ENCODE data around the gene SRXN1. TPM values are rescaled to one million over a fixed set of nuclear protein-coding genes. Genes with fewer than 3 reads are reported as not detected.

Gene SRXN1
- total and polyA plus RNA-seq, 9 of the 15 experiments (the other 6 are each of a cell fraction or from before 2014, with no cell fraction given): 6.8 to 36.4 (median 21.6) TPM

GRCh38 chr20:675453-676314 lies 22.7 kb upstream of the SRXN1 start, which contains the start of gene SCRT2 (continued):
- TF ChIP-seq CBFB (CRISPR knock-in tag; IDR thresholded peaks at IDR 0.05) (no peak), MEF2D (tag; conservative IDR thresholded peaks at IDR 0.05; ENCODE audit: low read depth) (no peak), NFE2 (IDR thresholded peaks at IDR 0.05; ENCODE audit: low read depth) (no peak), ZNF778 (CRISPR knock-in tag; IDR thresholded peaks at IDR 0.05) (no peak), ESRRB (CRISPR knock-in tag; IDR thresholded peaks at IDR 0.05; ENCODE audit: borderline replicate concordance) (no peak), PML (IDR thresholded peaks at IDR 0.05; ENCODE audit: low read length) (no peak), YY1 (IDR thresholded peaks at IDR 0.05; ENCODE audit: borderline replicate concordance in 1 of 3, control insufficient read depth in 1 of 3, extremely low read depth in 1 of 3, insufficient read depth in 3 of 3, insufficient read length in 1 of 3, insufficient replicate concordance in 2 of 3, low read depth in 1 of 3, low read length in 2 of 3) (no peak)
- TF ChIP-seq, protein P1, sequence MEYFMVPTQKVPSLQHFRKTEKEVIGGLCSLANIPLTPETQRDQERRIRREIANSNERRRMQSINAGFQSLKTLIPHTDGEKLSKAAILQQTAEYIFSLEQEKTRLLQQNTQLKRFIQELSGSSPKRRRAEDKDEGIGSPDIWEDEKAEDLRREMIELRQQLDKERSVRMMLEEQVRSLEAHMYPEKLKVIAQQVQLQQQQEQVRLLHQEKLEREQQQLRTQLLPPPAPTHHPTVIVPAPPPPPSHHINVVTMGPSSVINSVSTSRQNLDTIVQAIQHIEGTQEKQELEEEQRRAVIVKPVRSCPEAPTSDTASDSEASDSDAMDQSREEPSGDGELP (CRISPR knock-in tag; IDR thresholded peaks at IDR 0.05; ENCODE audit: borderline replicate concordance): 0 out of 2 replicates have a peak, but pooled peaks have one; percentile 11
- TF ChIP-seq, protein P2, sequence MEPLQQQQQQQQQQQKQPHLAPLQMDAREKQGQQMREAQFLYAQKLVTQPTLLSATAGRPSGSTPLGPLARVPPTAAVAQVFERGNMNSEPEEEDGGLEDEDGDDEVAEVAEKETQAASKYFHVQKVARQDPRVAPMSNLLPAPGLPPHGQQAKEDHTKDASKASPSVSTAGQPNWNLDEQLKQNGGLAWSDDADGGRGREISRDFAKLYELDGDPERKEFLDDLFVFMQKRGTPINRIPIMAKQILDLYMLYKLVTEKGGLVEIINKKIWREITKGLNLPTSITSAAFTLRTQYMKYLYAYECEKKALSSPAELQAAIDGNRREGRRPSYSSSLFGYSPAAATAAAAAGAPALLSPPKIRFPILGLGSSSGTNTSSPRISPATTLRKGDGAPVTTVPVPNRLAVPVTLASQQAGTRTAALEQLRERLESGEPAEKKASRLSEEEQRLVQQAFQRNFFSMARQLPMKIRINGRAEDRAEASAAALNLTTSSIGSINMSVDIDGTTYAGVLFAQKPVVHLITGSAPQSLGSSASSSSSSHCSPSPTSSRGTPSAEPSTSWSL (CRISPR knock-in tag; IDR thresholded peaks at IDR 0.05; ENCODE audit: borderline replicate concordance): no peak
- TF ChIP-seq, protein P3, sequence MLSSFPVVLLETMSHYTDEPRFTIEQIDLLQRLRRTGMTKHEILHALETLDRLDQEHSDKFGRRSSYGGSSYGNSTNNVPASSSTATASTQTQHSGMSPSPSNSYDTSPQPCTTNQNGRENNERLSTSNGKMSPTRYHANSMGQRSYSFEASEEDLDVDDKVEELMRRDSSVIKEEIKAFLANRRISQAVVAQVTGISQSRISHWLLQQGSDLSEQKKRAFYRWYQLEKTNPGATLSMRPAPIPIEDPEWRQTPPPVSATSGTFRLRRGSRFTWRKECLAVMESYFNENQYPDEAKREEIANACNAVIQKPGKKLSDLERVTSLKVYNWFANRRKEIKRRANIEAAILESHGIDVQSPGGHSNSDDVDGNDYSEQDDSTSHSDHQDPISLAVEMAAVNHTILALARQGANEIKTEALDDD (IDR thresholded peaks at IDR 0.05): no peak
- TF ChIP-seq, protein P4, sequence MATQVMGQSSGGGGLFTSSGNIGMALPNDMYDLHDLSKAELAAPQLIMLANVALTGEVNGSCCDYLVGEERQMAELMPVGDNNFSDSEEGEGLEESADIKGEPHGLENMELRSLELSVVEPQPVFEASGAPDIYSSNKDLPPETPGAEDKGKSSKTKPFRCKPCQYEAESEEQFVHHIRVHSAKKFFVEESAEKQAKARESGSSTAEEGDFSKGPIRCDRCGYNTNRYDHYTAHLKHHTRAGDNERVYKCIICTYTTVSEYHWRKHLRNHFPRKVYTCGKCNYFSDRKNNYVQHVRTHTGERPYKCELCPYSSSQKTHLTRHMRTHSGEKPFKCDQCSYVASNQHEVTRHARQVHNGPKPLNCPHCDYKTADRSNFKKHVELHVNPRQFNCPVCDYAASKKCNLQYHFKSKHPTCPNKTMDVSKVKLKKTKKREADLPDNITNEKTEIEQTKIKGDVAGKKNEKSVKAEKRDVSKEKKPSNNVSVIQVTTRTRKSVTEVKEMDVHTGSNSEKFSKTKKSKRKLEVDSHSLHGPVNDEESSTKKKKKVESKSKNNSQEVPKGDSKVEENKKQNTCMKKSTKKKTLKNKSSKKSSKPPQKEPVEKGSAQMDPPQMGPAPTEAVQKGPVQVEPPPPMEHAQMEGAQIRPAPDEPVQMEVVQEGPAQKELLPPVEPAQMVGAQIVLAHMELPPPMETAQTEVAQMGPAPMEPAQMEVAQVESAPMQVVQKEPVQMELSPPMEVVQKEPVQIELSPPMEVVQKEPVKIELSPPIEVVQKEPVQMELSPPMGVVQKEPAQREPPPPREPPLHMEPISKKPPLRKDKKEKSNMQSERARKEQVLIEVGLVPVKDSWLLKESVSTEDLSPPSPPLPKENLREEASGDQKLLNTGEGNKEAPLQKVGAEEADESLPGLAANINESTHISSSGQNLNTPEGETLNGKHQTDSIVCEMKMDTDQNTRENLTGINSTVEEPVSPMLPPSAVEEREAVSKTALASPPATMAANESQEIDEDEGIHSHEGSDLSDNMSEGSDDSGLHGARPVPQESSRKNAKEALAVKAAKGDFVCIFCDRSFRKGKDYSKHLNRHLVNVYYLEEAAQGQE (IDR thresholded peaks at IDR 0.05; ENCODE audit: borderline replicate concordance): peak; percentile 100
- TF ChIP-seq, protein P4 (CRISPR knock-in tag; IDR thresholded peaks at IDR 0.05; ENCODE audit: low read depth): peak; percentile 99

Data from K562 (cell line).